Measurements from ENCODE around the gene EPHA3.

- no peak for TF ChIP-seq CBX8 (IDR thresholded peaks at IDR 0.05)
- TF ChIP-seq CTCF (IDR thresholded peaks at IDR 0.05): no peak
- TF ChIP-seq EP300 (IDR thresholded peaks at IDR 0.05): no peak
- no peak for TF ChIP-seq REST (IDR thresholded peaks at IDR 0.05)
- no peak for TF ChIP-seq POLR2A (IDR thresholded peaks at IDR 0.05; ENCODE audit: low read length)
These were observed 64.5 kb downstream of the EPHA3 start for GRCh38 chr3:89171687-89172545.

Measured in A549 (cell line).